C4-2B (cell line): ENCODE measurements around the gene SLC2A6.

Experiments used
- CTCF ChIP-seq: fragments of 450-650 bp; conservative IDR thresholded peaks from 2 replicates; pipeline ENCODE4 v1.5.1; 2017; ENCODE audit warnings: mild to moderate bottlenecking
- ZFX ChIP-seq: fragments of 450-650 bp; IDR thresholded peaks from 2 replicates; pipeline ENCODE4 v1.6.1; 2017

DNA sequence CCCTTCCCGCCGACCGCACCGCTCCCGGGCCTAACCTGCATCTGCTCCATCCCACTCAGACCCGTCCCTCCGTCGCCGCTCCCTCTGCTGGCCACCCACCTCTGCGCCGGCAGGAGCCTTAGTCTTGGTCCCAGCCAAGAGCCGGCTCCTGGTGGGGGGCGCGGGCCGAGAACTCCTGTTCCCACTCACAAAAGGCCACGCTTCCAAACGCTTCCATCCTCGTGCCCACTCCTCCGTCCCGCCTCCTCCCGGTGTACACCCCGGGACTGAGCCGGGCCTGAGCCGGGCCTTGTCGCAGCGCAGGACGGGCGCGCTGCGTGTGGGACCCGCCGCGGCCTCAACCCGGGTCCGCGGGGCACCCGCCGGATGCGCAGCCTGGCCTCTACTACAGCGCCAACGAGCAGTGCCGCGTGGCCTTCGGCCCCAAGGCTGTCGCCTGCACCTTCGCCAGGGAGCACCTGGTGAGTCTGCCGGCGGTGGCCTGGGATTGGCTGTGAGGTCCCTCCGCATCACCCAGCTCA, 49.2 kb downstream of the SLC2A6 start:
- TF ChIP-seq ZFX (no peak), CTCF (no peak)
